Tibial nerve (tissue), 3 donors: Measurements from ENCODE around the gene SLC20A1.

Experiments
- CTCF ChIP-seq, 5 experiments: fragments of 200-600 bp in 3 of 5; fragments of 450-650 bp in 2 of 5; sonication (generic) in 3 of 5; IDR thresholded peaks; one replicate each; pipeline ENCODE4 v1.5.1; 2016 to 2019; ENCODE audit warnings: antibody characterized with exemption in 5 of 5, mild to moderate bottlenecking in 3 of 5, moderate library complexity in 2 of 5
- POLR2A ChIP-seq, 2 donors: fragments of 450-650 bp; IDR thresholded peaks; one replicate each; pipeline ENCODE4 v1.6.1; 2017; ENCODE audit warnings: antibody characterized with exemption in 2 of 2, mild to moderate bottlenecking in 2 of 2, moderate library complexity in 2 of 2

GRCh38 chr2:112606547-112606946, 39.2 kb upstream of the SLC20A1 start:
- TF ChIP-seq CTCF (IDR thresholded peaks at IDR 0.05) (no peak), POLR2A (IDR thresholded peaks at IDR 0.05) (no peak)
